ENCODE results near the gene EMC9.

EMC9 gene

GRCh38 chr14:24149302-24149969 is 8.0 kb upstream of the EMC9 start:
- no peak overlapping the region; a peak in 1 of 20 replicates for H3K4me3 ChIP-seq
- peak overlapping the region in 10 of 11 experiments; percentile 27 to 96 (median 90); a peak in 14 of 22 replicates for H3K9ac ChIP-seq
- peaks cover 56 to 73% (median 63%) of the 10 kb centered on the region in 11 experiments for H3K36me3 ChIP-seq

GRCh38 chr14:24147761-24148428 is 6.5 kb upstream of the EMC9 start:
- no peak for TF ChIP-seq Cebpa-rat (IDR thresholded peaks at IDR 0.05)
- peak overlapping the region; percentile 57 to 94 (median 82) for H3K27ac ChIP-seq
- peak overlapping the region; percentile 88 to 99 (median 92) for H3K4me3 ChIP-seq
- peaks cover 4 to 66% (median 53%) of the 10 kb centered on the region in 11 experiments; a peak in 18 of 22 replicates for H4K20me1 ChIP-seq
- H3K36me3 ChIP-seq: peaks cover 56 to 75% (median 67%) of the 10 kb centered on the region in 11 experiments
- H3K4me2 ChIP-seq: peak overlapping the region; percentile 91 to 100 (median 97)
- H3K9ac ChIP-seq: peak overlapping the region; percentile 86 to 96 (median 90)
- no peaks in the 10 kb centered on the region for H3K27me3 ChIP-seq
- peaks cover 45 to 62% (median 47%) of the 10 kb centered on the region in 10 experiments for H3K4me1 ChIP-seq
- no peaks in the 10 kb centered on the region for H3K9me3 ChIP-seq (replicated peaks in 1 of 11)

More at GRCh38 chr14:24149302-24149969, 8.0 kb upstream of the EMC9 start:
- Histone ChIP-seq H3K27ac (no peak overlapping the region), H3K4me1 (peaks cover 30 to 50% (median 36%) of the 10 kb centered on the region in 10 experiments), H3K9me3 (replicated peaks in 1 of 11) (no peaks in the 10 kb centered on the region), H3K4me2 (peak overlapping the region in 9 of 11 experiments; percentile 91 to 100 (median 97); a peak in 14 of 22 replicates), H4K20me1 (peaks cover 4 to 53% (median 41%) of the 10 kb centered on the region in 11 experiments; a peak in 18 of 22 replicates), H3K27me3 (no peaks in the 10 kb centered on the region)
- no peak for TF ChIP-seq Cebpa-rat (IDR thresholded peaks at IDR 0.05)

DNA sequence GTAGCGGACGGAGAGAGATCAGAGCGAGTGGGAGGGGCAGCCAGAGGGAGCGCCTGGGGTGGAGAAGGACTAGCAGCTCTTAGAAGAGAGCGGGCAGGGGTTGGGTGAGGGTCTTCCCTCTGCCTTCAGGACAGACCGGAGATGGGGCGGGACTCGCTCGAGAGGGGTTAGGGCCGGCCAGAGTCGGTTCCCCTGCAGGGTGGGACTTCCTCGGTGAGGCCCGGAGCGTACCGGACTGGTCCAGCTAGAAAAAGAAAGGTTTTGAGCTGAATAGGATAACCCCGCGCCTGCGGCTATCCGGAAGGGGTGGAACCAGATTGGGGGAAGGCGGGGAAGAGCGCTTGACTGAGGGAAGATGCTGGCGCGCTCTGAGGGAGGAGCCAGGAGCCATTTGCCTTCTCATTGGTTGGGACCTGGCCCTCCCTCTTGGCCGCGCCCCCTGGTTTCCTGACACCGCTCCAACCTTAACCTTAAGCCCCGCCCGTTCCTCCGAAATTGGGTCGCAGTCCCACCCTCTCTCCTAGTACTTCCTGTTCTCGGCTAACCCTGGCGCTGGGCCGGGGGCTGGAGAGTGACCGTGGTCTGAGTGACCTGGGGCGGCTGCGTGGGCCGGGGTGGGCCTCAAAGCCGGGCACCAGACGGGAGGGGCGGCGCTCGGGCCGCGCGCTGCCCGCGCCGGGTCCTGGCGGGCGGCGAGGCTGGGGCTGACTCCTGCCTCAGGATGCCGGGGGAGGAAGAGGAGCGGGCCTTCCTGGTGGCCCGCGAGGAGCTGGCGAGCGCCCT is 5.8 kb upstream of the EMC9 start, which contains the start of gene RNF31:
Gene RNF31 (plus strand): TSS at position 521 of the 783 bp plus-strand sequence. CDS start 201 bp downstream, at position 722.
- Histone ChIP-seq H3K27me3 (no peaks in the 10 kb centered on the region), H3K4me3 (peak within 1 kb of the TSS; percentile 88 to 99 (median 92)), H3K9me3 (replicated peaks in 1 of 11) (no peaks in the 10 kb centered on the region), H3K36me3 (peaks cover 48 to 73% (median 64%) of the 10 kb centered on the region in 11 experiments), H3K27ac (peak within 1 kb of the TSS; percentile 57 to 94 (median 88)), H3K9ac (peak within 1 kb of the TSS; percentile 87 to 96 (median 90)), H3K4me2 (peak within 1 kb of the TSS; percentile 95 to 100 (median 97)), H4K20me1 (peaks cover 4 to 68% (median 53%) of the 10 kb centered on the region in 11 experiments; a peak in 18 of 22 replicates), H3K4me1 (peaks cover 52 to 69% (median 54%) of the 10 kb centered on the region in 10 experiments)
- no peak for TF ChIP-seq Cebpa-rat (IDR thresholded peaks at IDR 0.05)

DNA sequence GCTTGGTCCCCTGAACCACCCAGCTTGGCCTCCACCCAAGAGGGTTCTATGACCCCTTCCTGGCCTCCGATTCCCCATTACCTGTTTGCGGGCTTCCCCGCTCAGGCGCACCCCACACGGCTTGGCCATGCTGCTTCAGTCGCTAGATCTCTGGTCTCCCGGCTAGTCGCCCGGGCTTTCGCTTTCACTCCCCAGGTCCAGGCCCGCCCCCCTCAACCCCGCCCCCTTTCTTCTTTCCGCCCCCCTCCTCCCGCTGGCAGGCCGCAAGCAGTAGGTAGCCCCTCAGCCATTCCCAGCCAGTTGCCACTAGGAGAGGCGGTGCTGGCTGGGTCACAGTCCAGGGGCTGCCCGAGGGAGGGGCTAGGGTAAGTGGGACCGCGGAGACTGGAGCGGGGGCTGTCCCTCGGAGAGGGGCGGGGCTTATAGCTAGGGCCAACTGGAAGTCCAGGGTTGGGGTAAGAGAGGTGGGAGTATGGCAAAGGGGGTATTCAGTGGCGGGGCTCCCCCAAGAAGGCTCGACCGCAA is 5.1 kb upstream of the EMC9 start, which contains the start of gene PSME2:
Gene PSME2 (minus strand): TSS at position 158 of the 525 bp plus-strand sequence. CDS start 29 bp downstream, at position 129.
- Histone ChIP-seq H3K27ac (peak within 1 kb of the TSS; percentile 57 to 94 (median 88)), H3K4me2 (peak within 1 kb of the TSS; percentile 95 to 100 (median 97)), H3K9me3 (replicated peaks in 1 of 11) (no peaks in the 10 kb centered on the region), H3K9ac (peak within 1 kb of the TSS; percentile 87 to 96 (median 90)), H3K4me1 (peaks cover 57 to 74% (median 59%) of the 10 kb centered on the region in 10 experiments), H3K27me3 (no peaks in the 10 kb centered on the region), H3K36me3 (peaks cover 42 to 67% (median 57%) of the 10 kb centered on the region in 11 experiments), H4K20me1 (peaks cover 4 to 63% (median 48%) of the 10 kb centered on the region in 11 experiments; a peak in 18 of 22 replicates), H3K4me3 (peak within 1 kb of the TSS; percentile 88 to 99 (median 92))
- TF ChIP-seq Cebpa-rat (IDR thresholded peaks at IDR 0.05): no peak

DNA sequence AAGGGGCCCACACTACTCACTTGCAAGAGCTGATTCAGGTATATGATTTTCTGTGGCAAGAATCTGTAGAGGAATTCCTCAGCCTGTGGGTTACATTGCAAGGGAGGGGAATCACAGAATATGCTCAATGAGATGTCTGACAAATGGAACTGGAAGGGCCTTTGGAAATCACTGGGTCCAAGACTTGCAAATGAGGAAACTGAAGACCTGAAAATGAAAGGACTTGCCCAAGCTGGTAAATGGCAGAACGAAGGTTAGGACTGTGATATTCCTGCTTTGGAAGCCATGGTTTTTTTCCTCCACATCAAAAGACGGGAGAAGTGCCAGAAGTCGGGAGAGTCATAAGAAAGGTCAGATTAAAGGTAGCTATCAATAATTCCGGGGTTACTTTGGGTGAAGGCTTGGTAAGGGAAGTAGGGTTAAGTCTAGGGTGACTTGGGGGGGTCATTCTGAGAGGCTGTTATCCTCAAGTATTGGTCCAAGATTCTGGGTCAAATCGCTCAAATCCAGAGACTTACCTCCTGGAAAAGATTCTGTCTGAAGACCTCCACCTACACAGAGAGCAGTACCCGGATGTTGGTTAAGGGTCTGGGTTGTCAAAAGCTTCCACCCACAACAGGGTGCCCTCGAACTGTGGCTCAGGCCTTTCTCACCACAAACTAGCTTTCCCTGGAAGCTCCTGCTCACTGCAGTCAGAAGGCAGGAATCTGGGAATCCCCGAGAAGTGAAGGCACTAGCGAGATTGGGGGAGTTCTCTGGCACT is 4.5 kb upstream of the EMC9 start:
- Histone ChIP-seq H3K4me3 (peak overlapping the region; percentile 88 to 99 (median 92)), H4K20me1 (peaks cover 4 to 59% (median 43%) of the 10 kb centered on the region in 11 experiments; a peak in 18 of 22 replicates), H3K4me2 (peak overlapping the region; percentile 85 to 98 (median 95)), H3K27ac (peak overlapping the region; percentile 27 to 94 (median 88); a peak in 21 of 22 replicates), H3K9me3 (replicated peaks in 1 of 11) (no peaks in the 10 kb centered on the region), H3K36me3 (peaks cover 35 to 60% (median 51%) of the 10 kb centered on the region in 11 experiments), H3K27me3 (no peaks in the 10 kb centered on the region), H3K4me1 (peaks cover 57 to 72% (median 59%) of the 10 kb centered on the region in 10 experiments), H3K9ac (peak overlapping the region; percentile 79 to 96 (median 90))
- no peak for TF ChIP-seq Cebpa-rat (IDR thresholded peaks at IDR 0.05)

GRCh38 chr14:24145219-24145618 is 3.8 kb upstream of the EMC9 start:
- no peaks in the 10 kb centered on the region for H3K27me3 ChIP-seq
- H4K20me1 ChIP-seq: peaks cover 3 to 59% (median 39%) of the 10 kb centered on the region in 11 experiments; a peak in 18 of 22 replicates
- peak overlapping the region; percentile 85 to 98 (median 95) for H3K4me2 ChIP-seq
- H3K36me3 ChIP-seq: peaks cover 29 to 54% (median 44%) of the 10 kb centered on the region in 11 experiments
- H3K4me1 ChIP-seq: peaks cover 59 to 66% (median 61%) of the 10 kb centered on the region in 10 experiments
- H3K27ac ChIP-seq: peak overlapping the region in 6 of 11 experiments; percentile 83 to 94 (median 88); a peak in 7 of 22 replicates
- peak overlapping the region; percentile 88 to 99 (median 92) for H3K4me3 ChIP-seq
- TF ChIP-seq Cebpa-rat (IDR thresholded peaks at IDR 0.05): no peak
- H3K9me3 ChIP-seq (replicated peaks in 1 of 11): no peaks in the 10 kb centered on the region
- peak overlapping the region in 9 of 11 experiments; percentile 89 to 96 (median 91); a peak in 19 of 22 replicates for H3K9ac ChIP-seq

GRCh38 chr14:24144451-24144850 is 3.1 kb upstream of the EMC9 start:
- Histone ChIP-seq H3K4me1 (peaks cover 64 to 69% (median 67%) of the 10 kb centered on the region in 10 experiments), H4K20me1 (peaks cover 0 to 59% (median 36%) of the 10 kb centered on the region in 11 experiments; a peak in 18 of 22 replicates), H3K9me3 (replicated peaks in 1 of 11) (no peaks in the 10 kb centered on the region), H3K4me2 (peak overlapping the region in 10 of 11 experiments; percentile 85 to 98 (median 96); a peak in 20 of 22 replicates), H3K27me3 (no peaks in the 10 kb centered on the region), H3K27ac (peak overlapping the region in 1 of 11 experiments; percentile 5; a peak in 1 of 22 replicates), H3K36me3 (peaks cover 24 to 51% (median 40%) of the 10 kb centered on the region in 11 experiments), H3K9ac (no peak overlapping the region), H3K4me3 (peak overlapping the region in 3 of 10 experiments; percentile 46 to 99 (median 98); a peak in 3 of 20 replicates)
- TF ChIP-seq Cebpa-rat (IDR thresholded peaks at IDR 0.05): no peak

All from BLaER1 treated with 17β-estradiol and CSF1 and Interleukin-3, amounts not matched to agents 10 nM and 100 nM (cell line).